SU-DHL-6 (cell line): ENCODE results near the gene TMCO4.

ENCODE experiments used
- H2AFZ ChIP-seq: fragments of 200-600 bp; sonication (generic); 2 replicates; pipeline ENCODE4 v1.6.1; 2014; ENCODE audit warnings: low read depth, mild to moderate bottlenecking, moderate library complexity, mixed read lengths, antibody characterized with exemption, low read length; ENCODE audit not compliant: severe bottlenecking
- H3F3A ChIP-seq: fragments of 200-600 bp; shearing (Covaris generic); 2 replicates; pipeline ENCODE4 v1.6.0; 2016; ENCODE audit warnings: antibody characterized with exemption, mild to moderate bottlenecking; ENCODE audit not compliant: insufficient read depth
- H3K27ac ChIP-seq: fragments of 200-600 bp; sonication (generic); 2 replicates; pipeline ENCODE4 v1.5.1; 2016; ENCODE audit warnings: low read depth, mild to moderate bottlenecking, low read length, moderate library complexity, mixed read lengths
- H3K27me3 ChIP-seq: fragments of 200-600 bp; sonication (generic), shearing (Covaris generic); 2 replicates; pipeline ENCODE4 v1.6.0; 2014; ENCODE audit warnings: mild to moderate bottlenecking, low read length
- H3K36me3 ChIP-seq: fragments of 200-600 bp; sonication (generic); 2 replicates; pipeline ENCODE4 v1.6.1; 2014; ENCODE audit warnings: mild to moderate bottlenecking, low read length, mixed read lengths
- H3K4me2 ChIP-seq: fragments of 300-600, 200-600 bp; shearing (Covaris generic), sonication (generic); 2 replicates; pipeline ENCODE4 v1.6.0; 2014; ENCODE audit warnings: low read length, low read depth, mild to moderate bottlenecking; ENCODE audit not compliant: poor library complexity, severe bottlenecking
- H3K4me3 ChIP-seq: fragments of 200-600 bp; sonication (generic); 2 replicates; pipeline ENCODE4 v1.5.1; 2014; ENCODE audit warnings: antibody characterized with exemption, low read length, mild to moderate bottlenecking, mixed read lengths; ENCODE audit not compliant: insufficient read depth, poor library complexity, severe bottlenecking
- H3K79me2 ChIP-seq: fragments of 200-600 bp; sonication (generic); 2 replicates; pipeline ENCODE4 v1.6.1; 2014; ENCODE audit warnings: mild to moderate bottlenecking, low read length, moderate library complexity; ENCODE audit not compliant: insufficient read depth
- H3K9ac ChIP-seq: fragments of 200-600 bp; sonication (generic); 2 replicates; pipeline ENCODE4 v1.7.0; 2014; ENCODE audit warnings: mild to moderate bottlenecking, low read length
- H3K9me2 ChIP-seq: fragments of 200-600 bp; sonication (generic); replicated peaks from 2 replicates; pipeline ENCODE4 v1.6.1; 2014; ENCODE audit warnings: low read length; ENCODE audit not compliant: insufficient read depth
- H3K9me3 ChIP-seq: fragments of 200-600 bp; sonication (generic); 2 replicates; pipeline ENCODE4 v1.6.1; 2014; ENCODE audit warnings: low read length, mixed read lengths; ENCODE audit not compliant: insufficient read depth
- H4K20me1 ChIP-seq: fragments of 200-600 bp; sonication (generic); 2 replicates; pipeline ENCODE4 v1.6.1; 2014; ENCODE audit warnings: low read depth, mild to moderate bottlenecking, antibody characterized with exemption, low read length, moderate library complexity, mixed read lengths
- EZH2phosphoT487 ChIP-seq: fragments of 200-600 bp; sonication (generic), shearing (Covaris generic); conservative IDR thresholded peaks from 2 replicates; pipeline ENCODE4 v1.6.1; 2018; ENCODE audit warnings: mild to moderate bottlenecking, antibody characterized with exemption, low read length, moderate library complexity, mixed read lengths
- TF ChIP-seq, protein P1 (sequence below): fragments of 200-600 bp; sonication (generic); IDR thresholded peaks from one replicate; pipeline ENCODE4 v1.5.1; 2017; ENCODE audit warnings: antibody characterized with exemption, mild to moderate bottlenecking, low read length, moderate library complexity; ENCODE audit not compliant: insufficient read depth, poor library complexity, severe bottlenecking

The TMCO4 gene

DNA sequence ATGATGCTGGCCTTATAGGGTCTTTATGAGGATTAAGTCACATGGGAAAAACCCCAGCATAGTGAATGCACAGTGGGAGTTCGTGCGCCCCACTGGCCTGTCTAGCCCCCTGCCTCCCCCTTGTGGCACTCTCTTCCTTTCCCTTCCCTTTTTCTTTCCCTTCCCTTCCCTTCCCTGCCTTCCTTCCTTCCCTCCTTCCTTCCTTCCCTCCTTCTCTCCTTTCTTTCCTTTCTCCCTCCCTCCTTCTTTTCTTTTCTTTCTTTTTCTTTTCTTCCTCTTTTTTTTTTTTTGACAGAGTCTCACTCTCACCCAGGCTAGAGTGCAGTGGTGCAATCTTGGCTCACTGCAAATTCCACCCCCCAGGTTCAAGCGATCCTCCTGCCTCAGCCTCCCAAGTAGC lies 96.4 kb downstream of the TMCO4 start:
- no peak overlapping the region for H3K4me2 ChIP-seq
- no peaks in the 10 kb centered on the region for H3K36me3 ChIP-seq
- H3K27me3 ChIP-seq, result no peaks in the 10 kb centered on the region
- no peak overlapping the region for H3K27ac ChIP-seq
- H3F3A ChIP-seq, result no peaks in the 10 kb centered on the region
- H3K9ac ChIP-seq, result no peak overlapping the region
- no peak for TF ChIP-seq EZH2phosphoT487
- TF ChIP-seq, protein P1, sequence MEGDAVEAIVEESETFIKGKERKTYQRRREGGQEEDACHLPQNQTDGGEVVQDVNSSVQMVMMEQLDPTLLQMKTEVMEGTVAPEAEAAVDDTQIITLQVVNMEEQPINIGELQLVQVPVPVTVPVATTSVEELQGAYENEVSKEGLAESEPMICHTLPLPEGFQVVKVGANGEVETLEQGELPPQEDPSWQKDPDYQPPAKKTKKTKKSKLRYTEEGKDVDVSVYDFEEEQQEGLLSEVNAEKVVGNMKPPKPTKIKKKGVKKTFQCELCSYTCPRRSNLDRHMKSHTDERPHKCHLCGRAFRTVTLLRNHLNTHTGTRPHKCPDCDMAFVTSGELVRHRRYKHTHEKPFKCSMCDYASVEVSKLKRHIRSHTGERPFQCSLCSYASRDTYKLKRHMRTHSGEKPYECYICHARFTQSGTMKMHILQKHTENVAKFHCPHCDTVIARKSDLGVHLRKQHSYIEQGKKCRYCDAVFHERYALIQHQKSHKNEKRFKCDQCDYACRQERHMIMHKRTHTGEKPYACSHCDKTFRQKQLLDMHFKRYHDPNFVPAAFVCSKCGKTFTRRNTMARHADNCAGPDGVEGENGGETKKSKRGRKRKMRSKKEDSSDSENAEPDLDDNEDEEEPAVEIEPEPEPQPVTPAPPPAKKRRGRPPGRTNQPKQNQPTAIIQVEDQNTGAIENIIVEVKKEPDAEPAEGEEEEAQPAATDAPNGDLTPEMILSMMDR, result no peak
- no peak overlapping the region for H2AFZ ChIP-seq
- H3K9me3 ChIP-seq, result no peaks in the 10 kb centered on the region
- no peaks in the 10 kb centered on the region for H4K20me1 ChIP-seq
- no peaks in the 10 kb centered on the region for H3K79me2 ChIP-seq
- no peaks in the 10 kb centered on the region for H3K9me2 ChIP-seq
- H3K4me3 ChIP-seq, result no peak overlapping the region

DNA sequence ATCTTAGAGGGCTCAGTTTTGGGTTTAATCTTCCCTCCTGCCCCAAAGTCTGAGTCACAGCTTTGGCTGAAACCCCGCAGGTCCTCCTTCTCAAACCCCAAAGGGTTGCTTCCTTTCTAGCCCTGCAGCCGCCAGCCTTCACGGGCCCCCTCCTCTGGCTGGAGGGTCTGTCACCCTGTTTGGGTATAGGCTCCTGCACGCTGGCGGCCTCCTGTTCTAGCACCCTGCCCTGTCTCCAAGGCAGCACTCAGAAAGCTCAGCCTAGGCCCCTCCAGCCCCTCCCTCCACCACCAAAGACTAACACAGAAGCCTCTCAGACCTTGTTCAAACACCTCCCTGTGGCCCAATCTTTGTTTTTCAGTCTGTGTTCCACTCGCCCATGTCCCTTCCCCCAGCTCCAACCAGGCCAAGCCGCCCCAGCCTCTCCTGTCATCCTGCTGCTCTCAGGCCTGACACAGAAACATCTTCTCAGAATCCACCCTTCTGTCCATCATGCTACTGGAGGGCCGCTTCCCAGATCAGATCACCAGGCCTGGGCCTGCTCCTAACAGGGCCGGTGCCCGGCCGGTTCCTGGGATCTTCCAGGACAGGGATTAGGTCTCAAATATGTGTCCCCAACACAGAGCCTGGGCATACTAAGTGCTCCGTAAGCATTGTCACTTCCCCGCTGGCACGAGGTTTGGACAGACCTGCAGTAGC lies 99.5 kb downstream of the TMCO4 start:
- no peak overlapping the region for H3K4me2 ChIP-seq
- no peaks in the 10 kb centered on the region for H3K9me3 ChIP-seq
- H3K9me2 ChIP-seq, result no peaks in the 10 kb centered on the region
- no peak overlapping the region for H3K4me3 ChIP-seq
- no peaks in the 10 kb centered on the region for H3K79me2 ChIP-seq
- no peaks in the 10 kb centered on the region for H3K36me3 ChIP-seq
- no peak overlapping the region for H3K27ac ChIP-seq
- no peak overlapping the region for H2AFZ ChIP-seq
- H3K27me3 ChIP-seq, result no peaks in the 10 kb centered on the region
- H3K9ac ChIP-seq, result no peak overlapping the region
- TF ChIP-seq, protein P1, result no peak
- TF ChIP-seq EZH2phosphoT487, result no peak
- H4K20me1 ChIP-seq, result no peaks in the 10 kb centered on the region
- H3F3A ChIP-seq, result no peaks in the 10 kb centered on the region

DNA sequence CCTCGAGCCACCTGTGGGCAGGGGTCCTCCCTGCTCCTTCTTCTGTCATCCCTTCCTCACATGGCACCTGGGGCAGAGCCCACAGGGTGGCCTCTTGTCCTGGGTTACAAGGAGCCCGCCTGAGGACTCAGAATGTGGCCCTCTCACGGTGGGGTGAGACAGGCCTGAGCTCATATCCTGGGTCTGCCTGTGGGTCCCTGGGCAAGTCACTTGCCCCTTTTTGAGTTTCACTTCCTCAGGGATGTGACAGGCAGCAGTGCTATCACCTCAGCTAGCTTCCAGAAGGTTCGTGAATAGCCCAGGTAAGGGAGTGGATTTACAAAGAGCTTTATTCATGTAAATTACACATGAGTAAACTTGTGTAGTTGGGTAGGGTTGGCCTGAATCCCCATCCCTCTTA lies 101.5 kb downstream of the TMCO4 start:
- Histone ChIP-seq H3K27ac (no peak overlapping the region), H4K20me1 (no peaks in the 10 kb centered on the region), H2AFZ (no peak overlapping the region), H3K9ac (no peak overlapping the region), H3K4me2 (no peak overlapping the region), H3K9me2 (no peaks in the 10 kb centered on the region), H3F3A (no peaks in the 10 kb centered on the region), H3K27me3 (no peaks in the 10 kb centered on the region), H3K9me3 (no peaks in the 10 kb centered on the region), H3K36me3 (no peaks in the 10 kb centered on the region), H3K4me3 (no peak overlapping the region), H3K79me2 (no peaks in the 10 kb centered on the region)
- TF ChIP-seq, protein P1, result no peak
- no peak for TF ChIP-seq EZH2phosphoT487
